Body of pancreas (tissue), 4 donors: ENCODE measurements around the gene KIF22. TPM values are rescaled to one million over a fixed set of nuclear protein-coding genes. Genes with fewer than 3 reads are reported as not detected.
A peak's percentile ranks its signal among the peaks of the same experiment; 100 is the strongest.

ENCODE experiments used
- ATAC-seq: fragments of 150-250 bp; one replicate; pipeline ENCODE4 v1.9.1; 2016
- DNase-seq, 4 donors: peaks; one replicate each; pipeline ENCODE4 v3.0.0-alpha.2; 2019
- H3K27ac ChIP-seq, 4 donors: fragments of 200-600 bp; sonication (generic); 1 replicate in 3 of 4; 2 replicates in 1 of 4; pipeline versions ENCODE4 v1.5.1 to v1.6.1; 2016 to 2019; ENCODE audit warnings: mild to moderate bottlenecking in 1 of 4, mixed read lengths in 1 of 4, moderate library complexity in 1 of 4
- H3K27me3 ChIP-seq, 2 donors: fragments of 200-600 bp; sonication (generic); one replicate each; pipeline ENCODE4 v1.6.0; 2016; ENCODE audit warnings: mild to moderate bottlenecking in 1 of 2
- H3K36me3 ChIP-seq, 2 donors: fragments of 200-600 bp; sonication (generic); replicated peaks in 1 of 2; 2 replicates each; pipeline ENCODE4 v1.5.1; 2016; ENCODE audit warnings: low read depth in 2 of 2; ENCODE audit not compliant: insufficient read depth in 1 of 2
- H3K4me1 ChIP-seq: fragments of 200-600 bp; sonication (generic); one replicate; pipeline ENCODE4 v1.6.0; 2016
- H3K4me3 ChIP-seq, 2 donors: fragments of 200-600 bp; sonication (generic); 1 replicate in 1 of 2; 2 replicates in 1 of 2; pipeline ENCODE4 v1.5.1; 2016 to 2019
- H3K9me3 ChIP-seq, 3 donors: fragments of 200-600 bp; sonication (generic); 1 replicate in 2 of 3; 2 replicates in 1 of 3; pipeline ENCODE4 v1.5.1; 2016
- POLR2A ChIP-seq, 3 donors: fragments of 450-650 bp; IDR thresholded peaks; one replicate each; pipeline ENCODE4 v1.6.1; 2016; ENCODE audit warnings: antibody characterized with exemption in 3 of 3, mild to moderate bottlenecking in 2 of 3
- WGBS, 2 donors: methylation state at CpG; one replicate each; pipeline ENCODE4 v1.1.5; 2017; 5-methylcytosine and 5-hydroxymethylcytosine counted together
- intact Hi-C: fragments of 100-400 bp; cut with DNase I; formaldehyde crosslinking; loops from one replicate; pipeline ENCODE4 v1.15.1; 2023
- total RNA-seq, 2 donors: library from RNA; depleted of rRNA; stranded (reverse); fragments of >200 nt; gene quantifications; one replicate each; pipeline ENCODE4 v1.1.0, GENCODE V29; 2016
- TF ChIP-seq, protein P1 (sequence below), 7 experiments: fragments of 450-650 bp in 4 of 7; fragments of 200-600 bp in 3 of 7; sonication (generic) in 3 of 7; IDR thresholded peaks; one replicate each; pipeline ENCODE4 v1.5.1; 2016 to 2019; ENCODE audit warnings: antibody characterized with exemption in 7 of 7

Gene KIF22
- total RNA-seq, 2 donors from 2014 or later: 8.9 to 13.7 TPM

DNA sequence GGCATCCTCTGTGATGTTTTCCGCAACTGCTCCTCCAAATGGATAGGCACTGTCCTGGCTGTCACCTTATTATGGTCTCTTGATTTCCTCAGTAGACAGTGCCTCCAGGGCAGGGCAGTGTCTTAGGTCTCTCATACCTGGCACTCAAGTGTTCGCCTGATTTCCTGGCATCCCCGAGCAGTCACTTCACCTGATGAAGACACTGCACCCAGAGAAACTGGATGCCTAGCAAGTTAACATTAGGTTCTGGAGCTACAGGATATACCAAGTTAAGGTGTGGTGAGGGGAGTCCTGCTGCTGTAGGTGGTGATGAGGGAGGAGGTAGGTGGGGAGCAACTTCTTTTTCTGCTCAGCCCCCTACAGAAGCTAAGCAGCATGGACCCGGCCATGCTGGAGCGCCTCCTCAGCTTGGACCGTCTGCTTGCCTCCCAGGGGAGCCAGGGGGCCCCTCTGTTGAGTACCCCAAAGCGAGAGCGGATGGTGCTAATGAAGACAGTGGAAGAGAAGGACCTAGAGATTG lies 11.9 kb downstream of the KIF22 start:
- WGBS, 2 donors: 94 to 97% methylated on average over 8 of the region's 8 CpGs
- intact Hi-C loops: no loop called here
- DNase-seq: no peak
- Histone ChIP-seq H3K27ac (no peak overlapping the region), H3K4me1 (peaks cover 15% of the 10 kb centered on the region), H3K36me3 (peaks cover 0 to 4% of the 10 kb centered on the region in 2 donors), H3K27me3 (no peaks in the 10 kb centered on the region), H3K9me3 (no peaks in the 10 kb centered on the region), H3K4me3 (no peak overlapping the region)
- TF ChIP-seq POLR2A (IDR thresholded peaks at IDR 0.05): no peak
- TF ChIP-seq, protein P1, sequence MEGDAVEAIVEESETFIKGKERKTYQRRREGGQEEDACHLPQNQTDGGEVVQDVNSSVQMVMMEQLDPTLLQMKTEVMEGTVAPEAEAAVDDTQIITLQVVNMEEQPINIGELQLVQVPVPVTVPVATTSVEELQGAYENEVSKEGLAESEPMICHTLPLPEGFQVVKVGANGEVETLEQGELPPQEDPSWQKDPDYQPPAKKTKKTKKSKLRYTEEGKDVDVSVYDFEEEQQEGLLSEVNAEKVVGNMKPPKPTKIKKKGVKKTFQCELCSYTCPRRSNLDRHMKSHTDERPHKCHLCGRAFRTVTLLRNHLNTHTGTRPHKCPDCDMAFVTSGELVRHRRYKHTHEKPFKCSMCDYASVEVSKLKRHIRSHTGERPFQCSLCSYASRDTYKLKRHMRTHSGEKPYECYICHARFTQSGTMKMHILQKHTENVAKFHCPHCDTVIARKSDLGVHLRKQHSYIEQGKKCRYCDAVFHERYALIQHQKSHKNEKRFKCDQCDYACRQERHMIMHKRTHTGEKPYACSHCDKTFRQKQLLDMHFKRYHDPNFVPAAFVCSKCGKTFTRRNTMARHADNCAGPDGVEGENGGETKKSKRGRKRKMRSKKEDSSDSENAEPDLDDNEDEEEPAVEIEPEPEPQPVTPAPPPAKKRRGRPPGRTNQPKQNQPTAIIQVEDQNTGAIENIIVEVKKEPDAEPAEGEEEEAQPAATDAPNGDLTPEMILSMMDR (IDR thresholded peaks at IDR 0.05): no peak
- no peak for ATAC-seq

DNA sequence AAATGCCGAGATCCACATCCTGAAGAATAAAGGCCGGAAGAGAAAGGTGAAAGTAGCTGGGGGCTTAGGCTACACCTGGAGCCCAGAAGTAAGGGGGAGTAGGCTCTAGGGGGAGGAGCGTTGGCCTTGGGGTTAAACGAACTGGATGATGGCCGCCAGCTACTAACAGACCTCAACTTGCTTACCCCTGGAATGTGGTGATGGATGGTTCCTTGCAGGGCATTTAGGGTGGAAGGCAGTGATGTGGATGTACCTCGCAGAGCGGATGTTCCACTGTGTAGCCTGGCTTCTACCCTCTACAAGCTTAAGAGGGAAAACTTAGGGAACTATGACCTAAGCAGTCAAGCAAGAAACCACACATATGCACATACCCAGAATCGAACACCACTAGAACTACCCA lies 13.5 kb downstream of the KIF22 start:
- 75 to 77% methylated on average over 8 of the region's 8 CpGs for WGBS, 2 donors
- no peaks in the 10 kb centered on the region for H3K9me3 ChIP-seq
- H3K4me1 ChIP-seq: peaks cover 30% of the 10 kb centered on the region
- H3K27me3 ChIP-seq: no peaks in the 10 kb centered on the region
- no peak for ATAC-seq
- no peak for TF ChIP-seq POLR2A (IDR thresholded peaks at IDR 0.05)
- H3K4me3 ChIP-seq: no peak overlapping the region
- DNase-seq: no peak
- peak overlapping the region in 2 of 4 donors; percentile 96 to 99 for H3K27ac ChIP-seq
- intact Hi-C loops: no loop called here
- H3K36me3 ChIP-seq: peaks cover 0 to 2% of the 10 kb centered on the region in 2 donors

DNA sequence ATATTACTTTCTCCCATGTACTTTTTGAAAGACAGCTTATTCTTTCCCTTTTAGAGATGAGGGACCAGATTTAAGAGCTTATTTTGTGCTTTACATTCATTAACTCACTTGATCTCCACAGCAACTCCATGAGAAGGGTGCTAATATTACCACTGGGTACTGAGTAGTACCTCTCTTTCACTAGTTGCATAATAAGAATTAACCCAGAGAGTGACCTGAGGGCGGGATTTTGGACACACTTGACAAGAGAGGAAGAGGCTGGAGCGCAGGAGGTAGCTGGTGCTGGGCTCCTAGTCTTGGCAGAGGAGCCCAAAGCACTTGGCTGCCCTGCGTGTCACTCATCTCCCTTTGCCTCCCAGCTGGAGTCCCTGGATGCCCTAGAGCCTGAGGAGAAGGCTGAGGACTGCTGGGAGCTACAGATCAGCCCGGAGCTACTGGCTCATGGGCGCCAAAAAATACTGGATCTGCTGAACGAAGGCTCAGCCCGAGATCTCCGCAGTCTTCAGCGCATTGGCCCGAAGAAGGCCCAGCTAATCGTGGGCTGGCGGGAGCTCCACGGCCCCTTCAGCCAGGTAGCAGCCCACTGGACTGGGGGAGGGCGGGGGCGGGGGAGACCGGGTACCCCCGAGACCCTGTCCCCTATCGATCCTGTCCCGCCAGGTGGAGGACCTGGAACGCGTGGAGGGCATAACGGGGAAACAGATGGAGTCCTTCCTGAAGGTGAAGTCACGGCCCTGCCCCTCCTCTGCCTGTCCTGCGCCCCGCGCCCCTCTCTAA lies 14.1 kb downstream of the KIF22 start:
- 2 to 3% methylated on average over 16 to 26 of the region's 26 CpGs for WGBS, 2 donors
- intact Hi-C loops: no loop called here
- no peaks in the 10 kb centered on the region for H3K27me3 ChIP-seq

DNA sequence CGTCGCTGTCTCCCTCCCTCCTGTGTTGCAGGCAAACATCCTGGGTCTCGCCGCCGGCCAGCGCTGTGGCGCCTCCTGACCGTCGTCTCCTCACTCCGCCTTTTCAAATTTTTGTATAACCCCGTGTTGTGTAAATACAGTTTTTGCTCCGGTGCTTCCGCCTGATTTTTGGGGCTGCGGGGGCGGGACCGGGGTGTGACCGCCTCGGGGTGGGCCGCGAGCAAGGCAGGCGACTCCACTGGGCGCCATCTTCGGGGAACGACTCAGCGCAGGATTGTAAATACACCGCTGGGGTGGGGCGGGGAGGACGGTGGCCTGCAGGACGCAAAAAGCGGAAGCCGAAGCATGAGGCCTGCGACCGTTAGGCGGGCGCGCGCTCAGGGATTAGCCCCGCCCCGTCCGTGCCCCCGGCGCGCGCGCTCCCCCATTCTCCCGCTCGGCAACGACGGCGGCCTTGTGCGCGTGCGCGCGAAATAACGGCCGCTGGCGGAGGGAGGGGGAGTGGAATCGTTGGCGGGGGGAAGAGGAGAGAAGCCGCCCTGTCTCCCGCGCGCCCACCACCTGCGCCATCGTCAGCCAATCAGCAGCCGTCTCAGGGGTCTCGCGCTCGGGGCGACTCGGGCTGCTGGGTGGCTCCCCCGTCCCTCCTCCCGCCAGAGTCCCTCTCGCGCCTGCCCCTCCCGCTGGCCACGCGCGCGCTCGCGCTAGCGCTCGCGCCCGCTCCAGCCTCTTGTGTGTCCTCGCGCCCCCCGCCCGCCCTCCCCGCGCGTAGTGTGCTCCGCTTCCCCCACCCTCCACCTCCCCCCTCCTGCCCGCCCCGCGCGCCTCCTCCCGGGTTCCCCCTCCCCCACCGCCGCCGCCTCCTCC lies 14.9 kb downstream of the KIF22 start:
- no peaks in the 10 kb centered on the region for H3K27me3 ChIP-seq
- intact Hi-C loops: no loop called here

More for the DNA sequence above, 14.1 kb downstream of the KIF22 start:
- Histone ChIP-seq H3K27ac (peak overlapping the region; percentile 81 to 99 (median 92)), H3K4me1 (peaks cover 37% of the 10 kb centered on the region), H3K36me3 (peaks cover 0 to 2% of the 10 kb centered on the region in 2 donors), H3K9me3 (no peaks in the 10 kb centered on the region), H3K4me3 (peak overlapping the region; percentile 17 to 92)
- TF ChIP-seq POLR2A (IDR thresholded peaks at IDR 0.05): no peak
- TF ChIP-seq, protein P1 (IDR thresholded peaks at IDR 0.05): no peak
- DNase-seq (peak; percentile 55 to 68 (median 60)), ATAC-seq (peak; percentile 1)

More for the DNA sequence above, 14.9 kb downstream of the KIF22 start:
- H3K9me3 ChIP-seq: no peaks in the 10 kb centered on the region
- H3K27ac ChIP-seq: peak overlapping the region; percentile 81 to 99 (median 92)
- no peaks in the 10 kb centered on the region for H3K36me3 ChIP-seq
- TF ChIP-seq POLR2A (IDR thresholded peaks at IDR 0.05): peak; percentile 91 to 95 (median 95)
- TF ChIP-seq, protein P1 (IDR thresholded peaks at IDR 0.05): peak in 3 of 7 experiments; percentile 15 to 24 (median 19)
- peak; percentile 98 to 99 (median 98) for DNase-seq
- H3K4me1 ChIP-seq: peaks cover 45% of the 10 kb centered on the region
- H3K4me3 ChIP-seq: peak overlapping the region; percentile 68 to 92
- ATAC-seq: peak; percentile 84
- WGBS, 2 donors: 0 to 1% methylated on average over 33 to 88 of the region's 103 CpGs
